Erythroblast (primary cell): ENCODE results near the gene PRICKLE3.
"Not testable (repeated sequence)": the region's sequence is repeated elsewhere in the genome, so short reads cannot be mapped to it uniquely, and the experiment has no call there.

Experiments used
- DNase-seq, 2 experiments: peaks; one replicate each; lab custom pipeline; 2025; lab: John Stamatoyannopoulos, UW
- GATA1 ChIP-seq: IDR thresholded peaks from 2 replicates; pipeline ENCODE4 v1.6.1; 2011; ENCODE audit warnings: low read depth, mild to moderate bottlenecking, control low read depth, low read length, moderate library complexity
- POLR2A ChIP-seq: IDR thresholded peaks from 2 replicates; pipeline ENCODE4 v1.6.1; 2011; ENCODE audit warnings: mild to moderate bottlenecking, low read length

Gene PRICKLE3

GRCh38 chrX:49179358-49179757 is 6.8 kb downstream of the PRICKLE3 start:
- TF ChIP-seq POLR2A (no peak), GATA1 (no peak)
- DNase-seq, result no peak

- no peak for DNase-seq
- TF ChIP-seq POLR2A (no peak), GATA1 (no peak)
These were observed 7.6 kb downstream of the PRICKLE3 start for GRCh38 chrX:49178537-49178936.

GRCh38 chrX:49177873-49178480 is 8.2 kb downstream of the PRICKLE3 start:
- TF ChIP-seq GATA1 (no peak), POLR2A (no peak)
- no peak for DNase-seq

GRCh38 chrX:49177338-49177833 is 8.8 kb downstream of the PRICKLE3 start:
- TF ChIP-seq GATA1 (no peak), POLR2A (peak; percentile 52)
- DNase-seq, result peak; percentile 91 to 93

GRCh38 chrX:49176421-49177326 is 9.5 kb downstream of the PRICKLE3 start:
- TF ChIP-seq GATA1 (no peak), POLR2A (no peak)
- peak; percentile 59 to 67 for DNase-seq

GRCh38 chrX:49175435-49176274 is 10.5 kb downstream of the PRICKLE3 start:
- TF ChIP-seq GATA1 (no peak), POLR2A (no peak)
- no peak for DNase-seq

DNA sequence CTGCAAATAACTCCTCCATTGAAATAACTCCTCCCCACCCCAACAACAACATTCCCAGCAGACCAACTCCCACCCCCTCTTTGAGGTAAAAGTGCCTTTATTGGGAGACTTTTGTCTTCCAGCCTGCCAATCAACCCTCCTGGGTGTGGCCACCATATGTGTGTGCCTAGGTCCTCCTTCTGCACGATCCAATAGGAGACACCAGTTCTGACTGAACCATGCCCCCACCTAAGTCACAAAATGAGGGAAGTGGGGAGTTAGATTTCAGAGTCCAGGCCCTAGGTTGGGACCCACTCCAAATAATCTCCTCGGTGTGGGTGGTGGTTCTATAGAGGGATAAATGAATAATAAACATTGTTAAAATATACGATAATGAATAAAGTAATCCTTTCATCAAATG is 11.4 kb downstream of the PRICKLE3 start:
- TF ChIP-seq GATA1 (no peak), POLR2A (no peak)
- no peak for DNase-seq

DNA sequence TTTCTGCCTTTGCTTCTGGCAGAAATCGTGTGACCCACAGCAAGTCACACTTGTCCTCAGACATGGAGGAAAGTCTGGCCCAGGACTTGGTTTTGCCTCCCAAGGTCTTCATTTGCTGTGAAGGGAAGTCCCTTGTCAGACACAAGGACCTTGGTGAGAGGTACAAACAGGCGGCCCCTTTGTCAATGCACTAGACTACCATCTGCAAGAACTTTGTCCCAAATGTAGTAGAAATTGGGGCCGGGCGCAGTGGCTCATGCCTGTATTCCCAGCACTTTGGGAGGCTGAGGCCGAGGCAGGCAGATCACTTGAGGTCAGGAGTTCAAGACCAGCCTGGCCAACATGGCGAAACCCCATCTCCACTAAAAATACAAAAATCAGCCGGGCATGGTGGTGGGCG is 12.6 kb downstream of the PRICKLE3 start:
- not testable (repeated sequence) for DNase-seq

DNA sequence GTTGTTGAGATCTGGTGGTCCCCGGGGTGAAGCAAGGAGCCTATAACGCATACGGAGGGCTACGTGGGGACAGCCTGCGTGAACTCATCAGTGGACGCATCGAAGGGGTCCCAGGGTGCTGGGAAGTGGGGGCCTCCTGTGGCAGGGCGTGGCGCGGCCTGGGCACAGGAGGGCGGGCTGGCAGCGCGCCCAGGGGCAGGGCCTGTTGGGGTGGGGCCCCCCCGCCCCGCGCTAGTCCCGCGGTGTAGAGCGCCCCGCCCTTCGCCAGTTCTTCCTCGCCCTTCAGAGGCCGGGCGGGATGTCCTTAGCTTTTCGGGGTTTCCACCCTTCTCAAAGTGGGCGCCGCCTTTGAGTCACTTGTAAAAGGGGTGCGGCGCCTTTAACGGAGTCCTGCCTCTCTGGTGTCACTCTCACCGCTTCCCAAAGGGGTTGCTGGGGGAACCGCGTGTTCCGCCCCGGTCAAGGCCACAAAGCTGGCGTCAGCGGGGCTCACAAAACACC is 13.8 kb downstream of the PRICKLE3 start:
- TF ChIP-seq GATA1, result no peak
- peak; percentile 46 for TF ChIP-seq POLR2A
- DNase-seq, result peak; percentile 91 to 92

GRCh38 chrX:49171752-49172279 is 14.4 kb downstream of the PRICKLE3 start, which contains the start of gene PLP2:
Gene PLP2 (plus strand): TSS chrX:49171898. CDS start chrX:49172001, 103 bp downstream.
- TF ChIP-seq POLR2A (peak; percentile 49), GATA1 (no peak)
- DNase-seq, result peak; percentile 46 to 58

DNA sequence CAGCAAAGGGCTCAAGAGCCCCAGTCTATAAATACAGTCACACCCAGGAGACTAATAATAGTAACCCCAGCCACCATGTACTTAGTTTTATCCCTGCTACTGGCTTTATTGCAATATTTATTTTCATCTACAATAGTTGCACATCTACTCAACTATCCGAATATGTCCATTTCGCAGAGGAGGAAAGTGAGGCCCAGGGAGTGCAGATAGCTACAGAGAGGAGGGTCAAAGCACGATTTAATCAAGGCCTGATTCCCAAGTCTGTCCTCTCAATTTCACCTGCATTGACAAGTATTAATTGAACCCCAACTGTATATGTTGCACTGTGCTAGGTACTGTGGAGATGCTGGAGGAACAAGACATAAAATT is 18.4 kb downstream of the PRICKLE3 start:
- TF ChIP-seq GATA1, result no peak
- DNase-seq, result no peak

GRCh38 chrX:49166914-49167739 is 19.0 kb downstream of the PRICKLE3 start:
- peak; percentile 74 to 78 for DNase-seq

More at GRCh38 chrX:49166914-49167739, 19.0 kb downstream of the PRICKLE3 start:
- TF ChIP-seq GATA1 (no peak), POLR2A (peak; percentile 75)
